WTC11 (cell line): Measurements from ENCODE around the gene SLIRP. TPM values are rescaled to one million over a fixed set of nuclear protein-coding genes. Genes with fewer than 3 reads are reported as not detected.

Source experiments
- ATAC-seq: fragments of 200-7000 bp; cut with Tn5 transposase; 2 replicates; pipeline ENCODE4 v1.10.0; 2021; ENCODE audit warnings: mild to moderate bottlenecking, moderate library complexity
- CTCF ChIA-PET: fragments of 300-600 bp; sonication (Branson Sonifier 250); formaldehyde crosslinking; loops from one replicate; lab custom pipeline; 2021; ENCODE audit warnings: antibody characterized with exemption; lab: Charles Lee
- POLR2A ChIA-PET: fragments of 350-600 bp; sonication (Branson Sonifier 250); formaldehyde crosslinking; loops from one replicate; lab custom pipeline; 2021; ENCODE audit warnings: antibody characterized with exemption; lab: Charles Lee
- DNase-seq: peaks from one replicate; pipeline ENCODE4 v3.0.0; 2021; ENCODE audit warnings: low spot score
- H3K27ac Mint-ChIP-seq: 2 replicates; pipeline ENCODE4 v1.8.0; 2021; ENCODE audit warnings: mixed read lengths
- H3K27me3 Mint-ChIP-seq: 2 replicates; pipeline ENCODE4 v1.8.0; 2021; ENCODE audit warnings: low read depth, mild to moderate bottlenecking, moderate library complexity, mixed read lengths
- H3K36me3 Mint-ChIP-seq: 2 replicates; pipeline ENCODE4 v1.8.0; 2021; ENCODE audit warnings: mixed read lengths
- H3K4me1 Mint-ChIP-seq: 2 replicates; pipeline ENCODE4 v1.8.0; 2022; ENCODE audit warnings: mixed read lengths
- H3K4me3 Mint-ChIP-seq: 2 replicates; pipeline ENCODE4 v1.8.0; 2021; ENCODE audit warnings: mild to moderate bottlenecking, moderate library complexity, mixed read lengths
- H3K9me3 Mint-ChIP-seq: 2 replicates; pipeline ENCODE4 v1.8.0; 2021; ENCODE audit warnings: mixed read lengths
- AFF4 ChIP-seq: sonication (generic); formaldehyde crosslinking; IDR thresholded peaks from 2 replicates; pipeline ENCODE4 v1.8.1; 2023; ENCODE audit warnings: mild to moderate bottlenecking, missing genetic modification reagents, borderline replicate concordance
- ELF4 ChIP-seq: sonication (generic); formaldehyde crosslinking; IDR thresholded peaks from 2 replicates; pipeline ENCODE4 v1.8.1; 2022; ENCODE audit warnings: low read depth, mild to moderate bottlenecking, moderate library complexity, missing genetic modification reagents
- FOXJ3 ChIP-seq: sonication (generic); formaldehyde crosslinking; IDR thresholded peaks from 2 replicates; pipeline ENCODE4 v1.9.0; 2021; ENCODE audit warnings: missing genetic modification reagents, mild to moderate bottlenecking, borderline replicate concordance
- MAX ChIP-seq: sonication (generic); formaldehyde crosslinking; IDR thresholded peaks from 2 replicates; pipeline ENCODE4 v1.8.0; 2022; ENCODE audit warnings: mild to moderate bottlenecking, missing genetic modification reagents
- MYBL2 ChIP-seq: sonication (generic); formaldehyde crosslinking; IDR thresholded peaks from 2 replicates; pipeline ENCODE4 v1.8.1; 2023; ENCODE audit warnings: mild to moderate bottlenecking, moderate library complexity, missing genetic modification reagents
- OVOL2 ChIP-seq: fragments of 250-450 bp; sonication (Bioruptor Pico); IDR thresholded peaks from 2 replicates; pipeline ENCODE4 v1.9.0; 2021; ENCODE audit warnings: mild to moderate bottlenecking, borderline replicate concordance
- PREB ChIP-seq: sonication (generic); formaldehyde crosslinking; IDR thresholded peaks from 2 replicates; pipeline ENCODE4 v1.8.1; 2022; ENCODE audit warnings: mild to moderate bottlenecking, missing genetic modification reagents, moderate library complexity, borderline replicate concordance
- TEAD4 ChIP-seq: sonication (generic); formaldehyde crosslinking; IDR thresholded peaks from 2 replicates; pipeline ENCODE4 v1.8.0; 2022; ENCODE audit warnings: mild to moderate bottlenecking, missing genetic modification reagents
- ZBTB43 ChIP-seq: sonication (generic); formaldehyde crosslinking; IDR thresholded peaks from 2 replicates; pipeline ENCODE4 v1.8.1; 2023; ENCODE audit warnings: mild to moderate bottlenecking, missing genetic modification reagents
- ZNF263 ChIP-seq: sonication (generic); formaldehyde crosslinking; IDR thresholded peaks from 2 replicates; pipeline ENCODE4 v1.8.1; 2022; ENCODE audit warnings: low read depth, mild to moderate bottlenecking, moderate library complexity, missing genetic modification reagents
- ZNF281 ChIP-seq: sonication (generic); formaldehyde crosslinking; IDR thresholded peaks from 2 replicates; pipeline ENCODE4 v1.8.0; 2023; ENCODE audit warnings: mild to moderate bottlenecking, missing genetic modification reagents
- ZNF512 ChIP-seq: sonication (generic); formaldehyde crosslinking; IDR thresholded peaks from 2 replicates; pipeline ENCODE4 v1.8.1; 2022; ENCODE audit warnings: missing genetic modification reagents, borderline replicate concordance
- ZNF532 ChIP-seq: fragments of 250-450 bp; sonication (Bioruptor Pico); IDR thresholded peaks from 2 replicates; pipeline ENCODE4 v1.9.0; 2021; ENCODE audit warnings: mild to moderate bottlenecking, borderline replicate concordance
- total RNA-seq: library from RNA; stranded (reverse); gene quantifications from 3 replicates; pipeline ENCODE4 v1.2.3, GENCODE V29; 2021

SLIRP gene
- total RNA-seq, 1 experiment from 2014 or later: 377 TPM

GRCh38 chr14:77761205-77761931 is 53.5 kb downstream of the SLIRP start:
- DNase-seq (peak; percentile 36), ATAC-seq (peak; percentile 47)
- peak overlapping the region; percentile 99 for H3K4me3 Mint-ChIP-seq
- H3K4me1 Mint-ChIP-seq: peaks cover 31% of the 10 kb centered on the region
- no peaks in the 10 kb centered on the region for H3K27me3 Mint-ChIP-seq
- H3K9me3 Mint-ChIP-seq: no peaks in the 10 kb centered on the region
- H3K27ac Mint-ChIP-seq: peak overlapping the region; percentile 99
- TF ChIP-seq PREB (CRISPR knock-in tag): no peak
- no peak for TF ChIP-seq ELF4 (CRISPR knock-in tag)
- 0 out of 2 replicates have a peak, but pooled peaks have one; percentile 2 for TF ChIP-seq MAX
- TF ChIP-seq, all 79 proteins: peak for 1
- CTCF ChIA-PET: interaction anchor here (0.6 to 2.5 kb wide), 10 partner anchors 35 to 777 kb away, joined by 3 to 13 read pairs (median 3); partner anchors contain the start of gene ADCK1
- POLR2A ChIA-PET: interaction anchor here (0.6 kb wide), 1 partner anchor 29 kb away, joined by 3 read pairs; no protein-coding TSS in a partner anchor
- peaks cover 11% of the 10 kb centered on the region for H3K36me3 Mint-ChIP-seq

- H3K9me3 Mint-ChIP-seq: no peaks in the 10 kb centered on the region
- no peak for TF ChIP-seq OVOL2
- no peak for TF ChIP-seq ZNF263 (CRISPR knock-in tag)
- TF ChIP-seq ZNF281 (CRISPR knock-in tag): no peak
- TF ChIP-seq TEAD4: no peak
- TF ChIP-seq ZNF532 (CRISPR knock-in tag): no peak
- no peak for TF ChIP-seq AFF4 (CRISPR knock-in tag)
- no peak for TF ChIP-seq MYBL2 (CRISPR knock-in tag)
- TF ChIP-seq FOXJ3: no peak
- TF ChIP-seq ZBTB43 (CRISPR knock-in tag): no peak
- TF ChIP-seq ZNF512 (CRISPR knock-in tag): no peak
- H3K27ac Mint-ChIP-seq: peak overlapping the region; percentile 77
- H3K4me3 Mint-ChIP-seq: 0 out of 2 replicates have a peak overlapping the region, but pooled peaks have one; percentile 1
- ChIA-PET POLR2A (interaction anchor here (0.6 kb wide), 1 partner anchor 107 kb away, joined by 4 read pairs; no protein-coding TSS in a partner anchor), CTCF (interaction anchor here (0.8 to 2.5 kb wide), 5 partner anchors 22 to 98 kb away, joined by 3 to 7 read pairs (median 3); partner anchors contain the start of gene ADCK1)
- DNase-seq: no peak
- ATAC-seq: peak; percentile 5; the same call in 1 of the 2 replicates
- H3K27me3 Mint-ChIP-seq: no peaks in the 10 kb centered on the region
- peaks cover 3% of the 10 kb centered on the region; the same call in 1 of the 2 replicates for H3K36me3 Mint-ChIP-seq
- H3K4me1 Mint-ChIP-seq: peaks cover 31% of the 10 kb centered on the region
Measured at GRCh38 chr14:77763316-77763715, 55.4 kb downstream of the SLIRP start.
